ENCODE data around the gene METTL18. TPM values are rescaled to one million over a fixed set of nuclear protein-coding genes. Genes with fewer than 3 reads are reported as not detected.

Gene METTL18
- total and polyA plus RNA-seq, 2 of the 13 experiments (the other 11 are each of a cell fraction or from before 2014, with no cell fraction given): 2.7 to 6.7 TPM

DNA sequence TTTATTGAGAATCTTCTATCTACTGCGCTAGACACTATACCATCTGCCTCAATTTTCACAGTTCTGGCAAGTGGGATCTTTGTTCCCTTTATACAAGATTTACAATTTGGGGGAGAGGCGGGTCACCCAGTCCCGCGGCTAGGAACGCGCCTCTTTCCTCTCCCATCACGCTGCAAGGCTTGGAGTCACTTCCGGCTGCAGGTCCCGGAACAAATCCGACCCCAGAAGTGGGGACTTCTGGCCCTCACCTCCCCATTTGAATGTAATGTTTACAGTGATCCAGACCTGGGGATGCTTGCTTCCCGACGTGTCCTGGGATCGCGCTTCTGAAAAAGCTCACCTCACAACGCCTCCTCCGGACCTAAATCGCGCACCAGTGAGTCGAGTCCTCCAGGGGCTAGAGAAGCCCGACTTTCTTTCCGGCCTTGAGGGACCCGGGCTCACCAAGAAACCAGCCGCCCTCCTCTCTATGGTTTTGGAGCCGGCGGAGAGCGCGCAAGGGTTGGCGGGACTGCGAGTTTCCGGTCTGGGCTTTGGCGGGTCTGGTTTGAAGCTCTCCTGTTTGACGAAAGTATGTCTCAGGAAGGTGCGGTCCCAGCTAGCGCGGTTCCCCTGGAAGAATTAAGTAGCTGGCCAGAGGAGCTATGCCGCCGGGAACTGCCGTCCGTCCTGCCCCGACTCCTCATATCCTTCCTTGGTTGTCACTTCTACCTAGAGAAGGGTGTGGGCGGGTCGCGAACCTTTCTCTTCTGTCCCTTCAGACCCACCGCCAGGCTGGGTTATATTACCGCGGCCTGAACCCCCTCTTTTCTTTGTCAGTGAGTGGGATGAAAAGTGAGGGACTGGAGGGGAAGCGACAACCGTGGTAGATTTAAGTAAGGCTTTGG lies at the start of gene METTL18 (continued):
- TF ChIP-seq, protein P1, sequence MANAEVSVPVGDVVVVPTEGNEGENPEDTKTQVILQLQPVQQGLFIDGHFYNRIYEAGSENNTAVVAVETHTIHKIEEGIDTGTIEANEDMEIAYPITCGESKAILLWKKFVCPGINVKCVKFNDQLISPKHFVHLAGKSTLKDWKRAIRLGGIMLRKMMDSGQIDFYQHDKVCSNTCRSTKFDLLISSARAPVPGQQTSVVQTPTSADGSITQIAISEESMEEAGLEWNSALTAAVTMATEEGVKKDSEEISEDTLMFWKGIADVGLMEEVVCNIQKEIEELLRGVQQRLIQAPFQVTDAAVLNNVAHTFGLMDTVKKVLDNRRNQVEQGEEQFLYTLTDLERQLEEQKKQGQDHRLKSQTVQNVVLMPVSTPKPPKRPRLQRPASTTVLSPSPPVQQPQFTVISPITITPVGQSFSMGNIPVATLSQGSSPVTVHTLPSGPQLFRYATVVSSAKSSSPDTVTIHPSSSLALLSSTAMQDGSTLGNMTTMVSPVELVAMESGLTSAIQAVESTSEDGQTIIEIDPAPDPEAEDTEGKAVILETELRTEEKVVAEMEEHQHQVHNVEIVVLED (CRISPR knock-in tag; IDR thresholded peaks at IDR 0.05; ENCODE audit: borderline replicate concordance): peak; percentile 75; the same call in 1 of the 2 replicates
- TF ChIP-seq, protein P2, sequence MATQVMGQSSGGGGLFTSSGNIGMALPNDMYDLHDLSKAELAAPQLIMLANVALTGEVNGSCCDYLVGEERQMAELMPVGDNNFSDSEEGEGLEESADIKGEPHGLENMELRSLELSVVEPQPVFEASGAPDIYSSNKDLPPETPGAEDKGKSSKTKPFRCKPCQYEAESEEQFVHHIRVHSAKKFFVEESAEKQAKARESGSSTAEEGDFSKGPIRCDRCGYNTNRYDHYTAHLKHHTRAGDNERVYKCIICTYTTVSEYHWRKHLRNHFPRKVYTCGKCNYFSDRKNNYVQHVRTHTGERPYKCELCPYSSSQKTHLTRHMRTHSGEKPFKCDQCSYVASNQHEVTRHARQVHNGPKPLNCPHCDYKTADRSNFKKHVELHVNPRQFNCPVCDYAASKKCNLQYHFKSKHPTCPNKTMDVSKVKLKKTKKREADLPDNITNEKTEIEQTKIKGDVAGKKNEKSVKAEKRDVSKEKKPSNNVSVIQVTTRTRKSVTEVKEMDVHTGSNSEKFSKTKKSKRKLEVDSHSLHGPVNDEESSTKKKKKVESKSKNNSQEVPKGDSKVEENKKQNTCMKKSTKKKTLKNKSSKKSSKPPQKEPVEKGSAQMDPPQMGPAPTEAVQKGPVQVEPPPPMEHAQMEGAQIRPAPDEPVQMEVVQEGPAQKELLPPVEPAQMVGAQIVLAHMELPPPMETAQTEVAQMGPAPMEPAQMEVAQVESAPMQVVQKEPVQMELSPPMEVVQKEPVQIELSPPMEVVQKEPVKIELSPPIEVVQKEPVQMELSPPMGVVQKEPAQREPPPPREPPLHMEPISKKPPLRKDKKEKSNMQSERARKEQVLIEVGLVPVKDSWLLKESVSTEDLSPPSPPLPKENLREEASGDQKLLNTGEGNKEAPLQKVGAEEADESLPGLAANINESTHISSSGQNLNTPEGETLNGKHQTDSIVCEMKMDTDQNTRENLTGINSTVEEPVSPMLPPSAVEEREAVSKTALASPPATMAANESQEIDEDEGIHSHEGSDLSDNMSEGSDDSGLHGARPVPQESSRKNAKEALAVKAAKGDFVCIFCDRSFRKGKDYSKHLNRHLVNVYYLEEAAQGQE (IDR thresholded peaks at IDR 0.05; ENCODE audit: borderline replicate concordance in 1 of 2, low read depth in 1 of 2, low read length in 2 of 2): no peak
- TF ChIP-seq, protein P3, sequence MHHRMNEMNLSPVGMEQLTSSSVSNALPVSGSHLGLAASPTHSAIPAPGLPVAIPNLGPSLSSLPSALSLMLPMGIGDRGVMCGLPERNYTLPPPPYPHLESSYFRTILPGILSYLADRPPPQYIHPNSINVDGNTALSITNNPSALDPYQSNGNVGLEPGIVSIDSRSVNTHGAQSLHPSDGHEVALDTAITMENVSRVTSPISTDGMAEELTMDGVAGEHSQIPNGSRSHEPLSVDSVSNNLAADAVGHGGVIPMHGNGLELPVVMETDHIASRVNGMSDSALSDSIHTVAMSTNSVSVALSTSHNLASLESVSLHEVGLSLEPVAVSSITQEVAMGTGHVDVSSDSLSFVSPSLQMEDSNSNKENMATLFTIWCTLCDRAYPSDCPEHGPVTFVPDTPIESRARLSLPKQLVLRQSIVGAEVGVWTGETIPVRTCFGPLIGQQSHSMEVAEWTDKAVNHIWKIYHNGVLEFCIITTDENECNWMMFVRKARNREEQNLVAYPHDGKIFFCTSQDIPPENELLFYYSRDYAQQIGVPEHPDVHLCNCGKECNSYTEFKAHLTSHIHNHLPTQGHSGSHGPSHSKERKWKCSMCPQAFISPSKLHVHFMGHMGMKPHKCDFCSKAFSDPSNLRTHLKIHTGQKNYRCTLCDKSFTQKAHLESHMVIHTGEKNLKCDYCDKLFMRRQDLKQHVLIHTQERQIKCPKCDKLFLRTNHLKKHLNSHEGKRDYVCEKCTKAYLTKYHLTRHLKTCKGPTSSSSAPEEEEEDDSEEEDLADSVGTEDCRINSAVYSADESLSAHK (CRISPR knock-in tag; IDR thresholded peaks at IDR 0.05; ENCODE audit: borderline replicate concordance): no peak
- TF ChIP-seq ZSCAN21 (CRISPR knock-in tag; IDR thresholded peaks at IDR 0.05; ENCODE audit: borderline replicate concordance) (no peak), ZNF335 (CRISPR knock-in tag; IDR thresholded peaks at IDR 0.05) (peak; percentile 68; the same call in 1 of the 2 replicates), HOXA9 (CRISPR knock-in tag; IDR thresholded peaks at IDR 0.05; ENCODE audit: borderline replicate concordance) (no peak), RARA (CRISPR knock-in tag; IDR thresholded peaks at IDR 0.05) (peak; percentile 15; the same call in 1 of the 2 replicates), KLF13 (CRISPR knock-in tag; IDR thresholded peaks at IDR 0.05) (0 out of 2 replicates have a peak, but pooled peaks have one; percentile 34)
- TF ChIP-seq, protein P4, sequence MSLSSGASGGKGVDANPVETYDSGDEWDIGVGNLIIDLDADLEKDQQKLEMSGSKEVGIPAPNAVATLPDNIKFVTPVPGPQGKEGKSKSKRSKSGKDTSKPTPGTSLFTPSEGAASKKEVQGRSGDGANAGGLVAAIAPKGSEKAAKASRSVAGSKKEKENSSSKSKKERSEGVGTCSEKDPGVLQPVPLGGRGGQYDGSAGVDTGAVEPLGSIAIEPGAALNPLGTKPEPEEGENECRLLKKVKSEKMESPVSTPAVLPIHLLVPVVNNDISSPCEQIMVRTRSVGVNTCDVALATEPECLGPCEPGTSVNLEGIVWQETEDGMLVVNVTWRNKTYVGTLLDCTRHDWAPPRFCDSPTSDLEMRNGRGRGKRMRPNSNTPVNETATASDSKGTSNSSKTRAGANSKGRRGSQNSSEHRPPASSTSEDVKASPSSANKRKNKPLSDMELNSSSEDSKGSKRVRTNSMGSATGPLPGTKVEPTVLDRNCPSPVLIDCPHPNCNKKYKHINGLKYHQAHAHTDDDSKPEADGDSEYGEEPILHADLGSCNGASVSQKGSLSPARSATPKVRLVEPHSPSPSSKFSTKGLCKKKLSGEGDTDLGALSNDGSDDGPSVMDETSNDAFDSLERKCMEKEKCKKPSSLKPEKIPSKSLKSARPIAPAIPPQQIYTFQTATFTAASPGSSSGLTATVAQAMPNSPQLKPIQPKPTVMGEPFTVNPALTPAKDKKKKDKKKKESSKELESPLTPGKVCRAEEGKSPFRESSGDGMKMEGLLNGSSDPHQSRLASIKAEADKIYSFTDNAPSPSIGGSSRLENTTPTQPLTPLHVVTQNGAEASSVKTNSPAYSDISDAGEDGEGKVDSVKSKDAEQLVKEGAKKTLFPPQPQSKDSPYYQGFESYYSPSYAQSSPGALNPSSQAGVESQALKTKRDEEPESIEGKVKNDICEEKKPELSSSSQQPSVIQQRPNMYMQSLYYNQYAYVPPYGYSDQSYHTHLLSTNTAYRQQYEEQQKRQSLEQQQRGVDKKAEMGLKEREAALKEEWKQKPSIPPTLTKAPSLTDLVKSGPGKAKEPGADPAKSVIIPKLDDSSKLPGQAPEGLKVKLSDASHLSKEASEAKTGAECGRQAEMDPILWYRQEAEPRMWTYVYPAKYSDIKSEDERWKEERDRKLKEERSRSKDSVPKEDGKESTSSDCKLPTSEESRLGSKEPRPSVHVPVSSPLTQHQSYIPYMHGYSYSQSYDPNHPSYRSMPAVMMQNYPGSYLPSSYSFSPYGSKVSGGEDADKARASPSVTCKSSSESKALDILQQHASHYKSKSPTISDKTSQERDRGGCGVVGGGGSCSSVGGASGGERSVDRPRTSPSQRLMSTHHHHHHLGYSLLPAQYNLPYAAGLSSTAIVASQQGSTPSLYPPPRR (CRISPR knock-in tag; IDR thresholded peaks at IDR 0.05; ENCODE audit: borderline replicate concordance): no peak
- TF ChIP-seq, protein P5, sequence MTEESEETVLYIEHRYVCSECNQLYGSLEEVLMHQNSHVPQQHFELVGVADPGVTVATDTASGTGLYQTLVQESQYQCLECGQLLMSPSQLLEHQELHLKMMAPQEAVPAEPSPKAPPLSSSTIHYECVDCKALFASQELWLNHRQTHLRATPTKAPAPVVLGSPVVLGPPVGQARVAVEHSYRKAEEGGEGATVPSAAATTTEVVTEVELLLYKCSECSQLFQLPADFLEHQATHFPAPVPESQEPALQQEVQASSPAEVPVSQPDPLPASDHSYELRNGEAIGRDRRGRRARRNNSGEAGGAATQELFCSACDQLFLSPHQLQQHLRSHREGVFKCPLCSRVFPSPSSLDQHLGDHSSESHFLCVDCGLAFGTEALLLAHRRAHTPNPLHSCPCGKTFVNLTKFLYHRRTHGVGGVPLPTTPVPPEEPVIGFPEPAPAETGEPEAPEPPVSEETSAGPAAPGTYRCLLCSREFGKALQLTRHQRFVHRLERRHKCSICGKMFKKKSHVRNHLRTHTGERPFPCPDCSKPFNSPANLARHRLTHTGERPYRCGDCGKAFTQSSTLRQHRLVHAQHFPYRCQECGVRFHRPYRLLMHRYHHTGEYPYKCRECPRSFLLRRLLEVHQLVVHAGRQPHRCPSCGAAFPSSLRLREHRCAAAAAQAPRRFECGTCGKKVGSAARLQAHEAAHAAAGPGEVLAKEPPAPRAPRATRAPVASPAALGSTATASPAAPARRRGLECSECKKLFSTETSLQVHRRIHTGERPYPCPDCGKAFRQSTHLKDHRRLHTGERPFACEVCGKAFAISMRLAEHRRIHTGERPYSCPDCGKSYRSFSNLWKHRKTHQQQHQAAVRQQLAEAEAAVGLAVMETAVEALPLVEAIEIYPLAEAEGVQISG (CRISPR knock-in tag; IDR thresholded peaks at IDR 0.05): peak; percentile 99
